ENCODE measurements around the gene SUMO3. TPM values are rescaled to one million over a fixed set of nuclear protein-coding genes. Genes with fewer than 3 reads are reported as not detected.

Gene SUMO3
- polyA plus RNA-seq, 1 of the 3 experiments (the other 2 are of a cell fraction), result 125 TPM

- no peaks in the 10 kb centered on the region for H3K27me3 ChIP-seq (ENCODE audit: insufficient read depth)
- peaks cover 88% of the 10 kb centered on the region for H3K79me2 ChIP-seq (ENCODE audit: insufficient read depth)
- H3K9me3 ChIP-seq, result no peaks in the 10 kb centered on the region
- H2AFZ ChIP-seq (ENCODE audit: low read depth), result no peak overlapping the region
- H3K27ac ChIP-seq (ENCODE audit: low read depth in 2 of 2, low read length in 1 of 2), result no peak overlapping the region
- no peak overlapping the region for H3K9ac ChIP-seq
- no peak for TF ChIP-seq JUND (IDR thresholded peaks at IDR 0.05)
- TF ChIP-seq YY1 (IDR thresholded peaks at IDR 0.05; ENCODE audit: low read depth), result no peak
- no peak for TF ChIP-seq EZH2phosphoT487 (IDR thresholded peaks at IDR 0.05; ENCODE audit: borderline replicate concordance, low read depth)
- H3K4me3 ChIP-seq (ENCODE audit: low read depth in 2 of 2, low read length in 1 of 2), result no peak overlapping the region
- WGBS (ENCODE audit: low lambda C conversion rate), result 95% methylated on average over 31 of the region's 31 CpGs
- no peak overlapping the region for H3K4me2 ChIP-seq
- peaks cover 48 to 84% of the 10 kb centered on the region in 2 experiments for H3K36me3 ChIP-seq (replicated peaks in 1 of 2; ENCODE audit: control insufficient read depth in 1 of 2, insufficient read depth in 2 of 2, low read length in 1 of 2)
- H3F3A ChIP-seq (replicated peaks; ENCODE audit: insufficient read depth), result no peaks in the 10 kb centered on the region
- no peak for DNase-seq
- POLR2A ChIA-PET, result no interaction called here
- CTCF ChIA-PET, result no interaction called here
- H3K9me2 ChIP-seq, result no peaks in the 10 kb centered on the region
- H4K20me1 ChIP-seq (ENCODE audit: insufficient read depth), result peaks cover 90% of the 10 kb centered on the region
- no peaks in the 10 kb centered on the region for H3K4me1 ChIP-seq (ENCODE audit: control insufficient read depth in 1 of 2, insufficient read depth in 2 of 2, low read depth in 1 of 2, low read length in 1 of 2)
Measured at GRCh38 chr21:44854664-44855446, 37.0 kb upstream of the SUMO3 start.

DNA sequence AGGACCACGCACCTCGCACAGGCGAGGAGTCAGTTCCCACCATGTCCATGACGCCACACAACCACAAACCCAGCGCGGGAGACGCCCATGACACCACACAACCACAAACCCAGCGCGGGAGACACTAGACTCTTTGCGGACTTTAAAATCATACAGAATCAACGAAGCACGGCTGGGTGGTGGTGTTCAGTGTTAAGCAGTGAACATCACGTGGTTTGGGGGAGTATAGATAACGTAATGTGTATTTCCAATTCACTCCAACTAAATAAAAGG is 36.5 kb upstream of the SUMO3 start:
- peaks cover 82% of the 10 kb centered on the region for H3K79me2 ChIP-seq (ENCODE audit: insufficient read depth)
- no peaks in the 10 kb centered on the region for H3K9me2 ChIP-seq
- H3K4me2 ChIP-seq, result no peak overlapping the region
- H3K27ac ChIP-seq (ENCODE audit: low read depth in 2 of 2, low read length in 1 of 2), result no peak overlapping the region
- H3F3A ChIP-seq (replicated peaks; ENCODE audit: insufficient read depth), result no peaks in the 10 kb centered on the region
- ChIA-PET CTCF (no interaction called here), POLR2A (no interaction called here)
- no peak overlapping the region for H3K9ac ChIP-seq
- H3K27me3 ChIP-seq (ENCODE audit: insufficient read depth), result no peaks in the 10 kb centered on the region
- no peak overlapping the region for H3K4me3 ChIP-seq (ENCODE audit: low read depth in 2 of 2, low read length in 1 of 2)
- no peaks in the 10 kb centered on the region for H3K9me3 ChIP-seq
- no peaks in the 10 kb centered on the region for H3K4me1 ChIP-seq (ENCODE audit: control insufficient read depth in 1 of 2, insufficient read depth in 2 of 2, low read depth in 1 of 2, low read length in 1 of 2)
- no peak overlapping the region for H2AFZ ChIP-seq (ENCODE audit: low read depth)
- DNase-seq, result no peak
- H3K36me3 ChIP-seq (replicated peaks in 1 of 2; ENCODE audit: control insufficient read depth in 1 of 2, insufficient read depth in 2 of 2, low read length in 1 of 2), result peaks cover 51 to 86% of the 10 kb centered on the region in 2 experiments
- 94% methylated on average over 12 of the region's 14 CpGs for WGBS (ENCODE audit: low lambda C conversion rate)
- no peak for TF ChIP-seq TEAD4 (IDR thresholded peaks at IDR 0.05; ENCODE audit: borderline replicate concordance, insufficient read depth)
- TF ChIP-seq FOXJ3 (CRISPR knock-in tag; IDR thresholded peaks at IDR 0.05), result no peak
- TF ChIP-seq TCF12 (IDR thresholded peaks at IDR 0.05), result no peak
- no peak for TF ChIP-seq RCOR1 (IDR thresholded peaks at IDR 0.05; ENCODE audit: low read length)
- no peak for TF ChIP-seq GATA2 (CRISPR knock-in tag; IDR thresholded peaks at IDR 0.05)
- TF ChIP-seq EZH2phosphoT487 (IDR thresholded peaks at IDR 0.05; ENCODE audit: borderline replicate concordance, low read depth), result no peak
- TF ChIP-seq POLR2AphosphoS5 (IDR thresholded peaks at IDR 0.05; ENCODE audit: low read depth, low read length), result no peak
- TF ChIP-seq SIN3A (IDR thresholded peaks at IDR 0.05; ENCODE audit: borderline replicate concordance, low read depth, low read length), result no peak
- no peak for TF ChIP-seq NRF1 (IDR thresholded peaks at IDR 0.05; ENCODE audit: low read depth, low read length)
- TF ChIP-seq MAX (IDR thresholded peaks at IDR 0.05; ENCODE audit: low read depth), result no peak
- TF ChIP-seq RAD21 (IDR thresholded peaks at IDR 0.05; ENCODE audit: low read length), result no peak
- no peak for TF ChIP-seq ELF1 (IDR thresholded peaks at IDR 0.05)
- peaks cover 85% of the 10 kb centered on the region for H4K20me1 ChIP-seq (ENCODE audit: insufficient read depth)

Data from SK-N-SH (cell line).